Measurements from ENCODE around the gene TAF1B. TPM values are rescaled to one million over a fixed set of nuclear protein-coding genes. Genes with fewer than 3 reads are reported as not detected.

Gene TAF1B
- total RNA-seq, 1 donor from 2014 or later: 58.5 TPM

GRCh38 chr2:9958057-9958456, 114.8 kb downstream of the TAF1B start:
- Histone ChIP-seq H3K9me3 (no peaks in the 10 kb centered on the region), H3K27me3 (no peaks in the 10 kb centered on the region), H3K4me1 (no peaks in the 10 kb centered on the region), H3K27ac (no peak overlapping the region), H3K36me3 (no peaks in the 10 kb centered on the region), H3K4me3 (no peak overlapping the region)
- intact Hi-C loops (cut with DNase I): no loop called here
- no peak for DNase-seq (ENCODE audit: low spot score in 2 of 2)
- TF ChIP-seq CTCF (IDR thresholded peaks at IDR 0.05): no peak

GRCh38 chr2:9959262-9959661, 116.0 kb downstream of the TAF1B start:
- no peak overlapping the region for H3K27ac ChIP-seq
- intact Hi-C loops (cut with DNase I): no loop called here

GRCh38 chr2:9961013-9961412, 117.7 kb downstream of the TAF1B start:
- no peaks in the 10 kb centered on the region for H3K9me3 ChIP-seq
- H3K27me3 ChIP-seq: no peaks in the 10 kb centered on the region
- no peak overlapping the region for H3K4me3 ChIP-seq
- TF ChIP-seq CTCF (IDR thresholded peaks at IDR 0.05): no peak
- H3K27ac ChIP-seq: no peak overlapping the region
- H3K36me3 ChIP-seq: no peaks in the 10 kb centered on the region
- no peak for DNase-seq (ENCODE audit: low spot score in 2 of 2)
- H3K4me1 ChIP-seq: no peaks in the 10 kb centered on the region
- intact Hi-C loops (cut with DNase I): loop anchor here (5.0 kb wide), 1 partner anchor 149 kb away; no protein-coding TSS in a partner anchor

More at GRCh38 chr2:9959262-9959661, 116.0 kb downstream of the TAF1B start:
- no peak for DNase-seq (ENCODE audit: low spot score in 2 of 2)
- Histone ChIP-seq H3K4me3 (no peak overlapping the region), H3K9me3 (no peaks in the 10 kb centered on the region), H3K36me3 (no peaks in the 10 kb centered on the region), H3K27me3 (no peaks in the 10 kb centered on the region), H3K4me1 (no peaks in the 10 kb centered on the region)
- no peak for TF ChIP-seq CTCF (IDR thresholded peaks at IDR 0.05)

- H3K27ac ChIP-seq: no peak overlapping the region
- no peak for DNase-seq (ENCODE audit: low spot score in 2 of 2)
- H3K4me3 ChIP-seq: no peak overlapping the region
- no peaks in the 10 kb centered on the region for H3K36me3 ChIP-seq
- H3K4me1 ChIP-seq: no peaks in the 10 kb centered on the region
- H3K27me3 ChIP-seq: no peaks in the 10 kb centered on the region
- H3K9me3 ChIP-seq: no peaks in the 10 kb centered on the region
- intact Hi-C loops (cut with DNase I): loop anchor here (5.0 kb wide), 1 partner anchor 152 kb away; no protein-coding TSS in a partner anchor
- no peak for TF ChIP-seq CTCF (IDR thresholded peaks at IDR 0.05)
These were observed 121.2 kb downstream of the TAF1B start for GRCh38 chr2:9964334-9964980.

GRCh38 chr2:9965119-9965822, 122.0 kb downstream of the TAF1B start:
- no peak for TF ChIP-seq CTCF (IDR thresholded peaks at IDR 0.05)
- intact Hi-C loops (cut with DNase I): no loop called here
- Histone ChIP-seq H3K27me3 (no peaks in the 10 kb centered on the region), H3K4me1 (no peaks in the 10 kb centered on the region), H3K27ac (no peak overlapping the region), H3K36me3 (no peaks in the 10 kb centered on the region), H3K9me3 (no peaks in the 10 kb centered on the region), H3K4me3 (no peak overlapping the region)
- DNase-seq (ENCODE audit: low spot score in 2 of 2): no peak

All from ascending aorta (tissue), 2 donors.